CD14-positive monocyte (primary cell): ENCODE data around the gene CELF1. TPM values are rescaled to one million over a fixed set of nuclear protein-coding genes. Genes with fewer than 3 reads are reported as not detected.

ENCODE experiments used
- DNase-seq, 3 donors: peaks; one replicate each; pipeline ENCODE4 v3.0.0-alpha.2; 2011 to 2022
- H2AFZ ChIP-seq: 2 replicates; pipeline ENCODE4 v1.6.0; 2012; ENCODE audit warnings: mild to moderate bottlenecking, low read depth, low read length, inconsistent platforms; ENCODE audit not compliant: insufficient read depth, poor library complexity, severe bottlenecking
- H3K27ac ChIP-seq, 2 donors: 1 replicate in 1 of 2; 2 replicates in 1 of 2; pipeline ENCODE4 v1.5.1; 2012 to 2013; ENCODE audit warnings: low read length in 2 of 2, control low read depth in 1 of 2, inconsistent platforms in 1 of 2, low read depth in 1 of 2, mild to moderate bottlenecking in 1 of 2
- H3K27me3 ChIP-seq, 2 donors: one replicate each; pipeline versions ENCODE4 v1.6.0 to v1.6.1; 2011 to 2013; ENCODE audit warnings: low read length in 2 of 2; ENCODE audit not compliant: control insufficient read depth in 2 of 2, insufficient read depth in 2 of 2
- H3K36me3 ChIP-seq, 2 donors: replicated peaks in 1 of 2; 1 replicate in 1 of 2; 2 replicates in 1 of 2; pipeline versions ENCODE4 v1.5.1 to v1.6.1; 2012 to 2013; ENCODE audit warnings: low read length in 2 of 2, control low read depth in 1 of 2, inconsistent platforms in 1 of 2, mild to moderate bottlenecking in 1 of 2; ENCODE audit not compliant: insufficient read depth in 2 of 2, control insufficient read depth in 1 of 2
- H3K4me1 ChIP-seq, 2 donors: 1 replicate in 1 of 2; 2 replicates in 1 of 2; pipeline versions ENCODE4 v1.5.1 to v1.6.1; 2012 to 2013; ENCODE audit warnings: low read length in 2 of 2, control low read depth in 1 of 2, inconsistent platforms in 1 of 2, mild to moderate bottlenecking in 1 of 2, moderate library complexity in 1 of 2; ENCODE audit not compliant: insufficient read depth in 2 of 2, control insufficient read depth in 1 of 2
- H3K4me2 ChIP-seq: replicated peaks from 2 replicates; pipeline ENCODE3; 2012; ENCODE audit warnings: low read length, moderate library complexity, mild to moderate bottlenecking; ENCODE audit not compliant: poor library complexity, severe bottlenecking; ENCODE audit errors: extremely low read depth
- H3K4me3 ChIP-seq, 3 experiments: fragments of 200-600 bp in 1 of 3; sonication (generic) in 1 of 3; replicated peaks in 1 of 3; 1 replicate in 2 of 3; 2 replicates in 1 of 3; pipeline ENCODE4 v1.5.1; 2011 to 2013; ENCODE audit warnings: low read length in 3 of 3, mild to moderate bottlenecking in 3 of 3, control low read depth in 2 of 3, low read depth in 2 of 3, inconsistent platforms in 1 of 3, moderate library complexity in 1 of 3
- H3K79me2 ChIP-seq: 2 replicates; pipeline ENCODE4 v1.6.0; 2012; ENCODE audit warnings: mild to moderate bottlenecking, control low read depth, inconsistent platforms, low read length, moderate library complexity; ENCODE audit not compliant: insufficient read depth
- H3K9ac ChIP-seq: 2 replicates; pipeline ENCODE4 v1.6.0; 2017; ENCODE audit warnings: low read length, mild to moderate bottlenecking; ENCODE audit not compliant: insufficient read depth, poor library complexity, severe bottlenecking
- H3K9me3 ChIP-seq, 2 donors: replicated peaks in 1 of 2; 1 replicate in 1 of 2; 2 replicates in 1 of 2; pipeline versions ENCODE4 v1.5.1 to v1.6.1; 2012 to 2013; ENCODE audit warnings: low read length in 2 of 2, control low read depth in 1 of 2; ENCODE audit not compliant: control insufficient read depth in 1 of 2, insufficient read depth in 1 of 2
- H4K20me1 ChIP-seq: 2 replicates; pipeline ENCODE4 v1.6.0; 2012; ENCODE audit warnings: mild to moderate bottlenecking, low read length, control low read depth, moderate library complexity; ENCODE audit not compliant: insufficient read depth
- H3K27ac Mint-ChIP-seq, 7 donors: one replicate each; pipeline ENCODE4 v1.8.0; 2020; ENCODE audit warnings: mild to moderate bottlenecking in 7 of 7, mixed read lengths in 7 of 7, moderate library complexity in 6 of 7, inconsistent platforms in 2 of 7
- H3K27me3 Mint-ChIP-seq, 3 donors: one replicate each; pipeline ENCODE4 v1.8.0; 2021 to 2022; ENCODE audit warnings: low read depth in 3 of 3, mild to moderate bottlenecking in 3 of 3, mixed read lengths in 3 of 3, moderate library complexity in 3 of 3, inconsistent platforms in 1 of 3
- H3K36me3 Mint-ChIP-seq, 2 donors: one replicate each; pipeline ENCODE4 v1.8.0; 2020; ENCODE audit warnings: mixed read lengths in 2 of 2, inconsistent platforms in 1 of 2, mild to moderate bottlenecking in 1 of 2
- H3K4me1 Mint-ChIP-seq: one replicate; pipeline ENCODE4 v1.8.0; 2020; ENCODE audit warnings: mild to moderate bottlenecking, mixed read lengths
- H3K4me3 Mint-ChIP-seq, 2 donors: one replicate each; pipeline ENCODE4 v1.8.0; 2020; ENCODE audit warnings: mild to moderate bottlenecking in 2 of 2, mixed read lengths in 2 of 2, moderate library complexity in 1 of 2
- H3K9me3 Mint-ChIP-seq, 7 donors: one replicate each; pipeline ENCODE4 v1.8.0; 2020 to 2022; ENCODE audit warnings: mixed read lengths in 7 of 7, mild to moderate bottlenecking in 6 of 7, moderate library complexity in 6 of 7, inconsistent platforms in 2 of 7
- CTCF ChIP-seq: fragments of 200-600 bp; IDR thresholded peaks from one replicate; pipeline ENCODE4 v1.8.0; 2022; ENCODE audit warnings: antibody characterized with exemption, mild to moderate bottlenecking
- whole genome bisulfite sequencing: methylation state at CpG from one replicate; pipeline ENCODE4 v1.1.5; 2013; ENCODE audit warnings: missing lambda C conversion rate; ENCODE audit not compliant: insufficient coverage; 5-methylcytosine and 5-hydroxymethylcytosine counted together
- intact Hi-C, 2 donors: fragments of 100-400 bp; cut with micrococcal nuclease; formaldehyde crosslinking; loops; one replicate each; pipeline versions ENCODE4 v1.15.0 to v1.15.1; 2023
- polyA plus RNA-seq, 3 donors: library from polyadenylated mRNA; depleted of rRNA in 1 of 3; unstranded in 2 of 3; stranded (reverse) in 1 of 3; fragments of 300-500 nt in 2 of 3; fragments of >200 nt in 1 of 3; fragmentation: Illumina TruSeq in 2 of 3; gene quantifications; 1 replicate in 2 of 3; 2 replicates in 1 of 3; pipeline ENCODE4 v1.2.3, GENCODE V29; 2012 to 2021
- small RNA-seq: library from RNA; depleted of rRNA; stranded (forward); fragments of <200 nt; gene quantifications from one replicate; pipeline ENCODE3, GENCODE V24; 2012; ENCODE audit warnings: low read depth; ENCODE audit not compliant: insufficient read length

CELF1 gene
- polyA plus RNA-seq, 3 donors = 27.2 to 117 (median 39.9) TPM

DNA sequence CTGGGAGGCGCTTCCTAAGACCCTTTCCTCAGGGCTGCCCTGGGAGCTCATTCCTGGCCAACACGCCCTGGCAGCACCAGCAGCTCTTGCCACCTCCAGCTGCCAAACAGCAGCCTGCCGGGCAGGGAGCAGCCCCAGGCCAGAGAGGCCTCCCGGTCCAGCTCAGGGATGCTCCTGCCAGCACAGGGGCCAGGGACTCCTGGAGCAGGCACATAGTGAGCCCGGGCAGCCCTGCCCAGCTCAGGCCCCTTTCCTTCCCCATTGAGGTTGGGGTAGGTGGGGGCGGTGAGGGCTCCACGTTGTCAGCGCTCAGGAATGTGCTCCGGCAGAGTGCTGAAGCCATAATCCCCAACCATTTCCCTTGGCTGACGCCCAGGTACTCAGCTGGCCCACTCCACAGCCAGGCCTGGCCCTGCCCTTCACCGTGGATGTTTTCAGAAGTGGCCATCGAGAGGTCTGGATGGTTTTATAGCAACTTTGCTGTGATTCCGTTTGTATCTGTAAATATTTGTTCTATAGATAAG, 136.9 kb downstream of the CELF1 start:
- Mint-ChIP-seq H3K4me3 (no peak overlapping the region), H3K9me3 (peaks cover 0 to 5% (median 0%) of the 10 kb centered on the region in 7 donors), H3K27ac (no peak overlapping the region), H3K36me3 (peaks cover 50 to 66% of the 10 kb centered on the region in 2 donors), H3K27me3 (peaks cover 0 to 3% (median 3%) of the 10 kb centered on the region in 3 donors), H3K4me1 (peaks cover 7% of the 10 kb centered on the region)
- Histone ChIP-seq H3K4me3 (no peak overlapping the region), H3K4me1 (no peaks in the 10 kb centered on the region), H3K36me3 (peaks cover 46 to 65% of the 10 kb centered on the region in 2 donors), H3K27ac (no peak overlapping the region), H2AFZ (no peak overlapping the region), H3K4me2 (no peak overlapping the region), H3K27me3 (no peaks in the 10 kb centered on the region), H4K20me1 (peaks cover 8% of the 10 kb centered on the region), H3K9me3 (no peaks in the 10 kb centered on the region), H3K9ac (no peak overlapping the region), H3K79me2 (no peaks in the 10 kb centered on the region)
- no peak for TF ChIP-seq CTCF
- no peak for DNase-seq
- WGBS = 83% methylated on average over 3 of the region's 13 CpGs
- intact Hi-C loops = no loop called here

Small RNA genes lying within 50 kb of the gene (small RNA-seq; reads per million reads assigned to genes)
- gene RN7SL652P (not detected), gene RNU5E-10P (not detected)

Other genes with a start within 250 kb of the CELF1 start
- gene MYBPC3, start 200.4 kb downstream of the CELF1 start, polyA plus RNA-seq = 1 to 10 TPM in 1 of 3 donors, under 1 TPM in 1, not detected in 1; 0.03 to 7.8 TPM
- gene SPI1, start 174.6 kb downstream of the CELF1 start, polyA plus RNA-seq = 100 to 1,000 TPM; 156 to 914 (median 223) TPM
- 10 to 100 TPM in 1 of 3 donors, 1 to 10 TPM in 2; 4.8 to 27.4 (median 5.9) TPM for gene SLC39A13, start 144.5 kb downstream of the CELF1 start, polyA plus RNA-seq
- gene PSMC3, start 126.7 kb downstream of the CELF1 start, polyA plus RNA-seq = 10 to 100 TPM; 44.1 to 97.4 (median 89.5) TPM
- gene RAPSN, start 104.0 kb downstream of the CELF1 start, polyA plus RNA-seq = 1 to 10 TPM in 1 of 3 donors, not detected in 2; 1.2 TPM
- 10 to 100 TPM; 39.2 to 87.8 (median 83.3) TPM for gene PTPMT1, start 12.5 kb upstream of the CELF1 start, polyA plus RNA-seq
- 10 to 100 TPM in 2 of 3 donors, 1 to 10 TPM in 1; 2.8 to 16.9 (median 13.8) TPM for gene KBTBD4, start 25.8 kb upstream of the CELF1 start, polyA plus RNA-seq
- 100 to 1,000 TPM in 2 of 3 donors, 10 to 100 TPM in 1; 79.7 to 107 (median 104) TPM for gene NDUFS3, start 25.9 kb upstream of the CELF1 start, polyA plus RNA-seq
- under 1 TPM in 1 of 3 donors, not detected in 2; 0.13 TPM for gene FAM180B, start 33.5 kb upstream of the CELF1 start, polyA plus RNA-seq
- under 1 TPM in 1 of 3 donors, not detected in 2; 0.84 TPM for gene C1QTNF4, start 41.3 kb upstream of the CELF1 start, polyA plus RNA-seq
- 100 to 1,000 TPM in 1 of 3 donors, 10 to 100 TPM in 2; 31.7 to 116 (median 98.0) TPM for gene MTCH2, start 89.4 kb upstream of the CELF1 start, polyA plus RNA-seq
- under 1 TPM in 1 of 3 donors, not detected in 2; 0.93 TPM for gene AGBL2, start 162.2 kb upstream of the CELF1 start, polyA plus RNA-seq
- 100 to 1,000 TPM in 1 of 3 donors, 10 to 100 TPM in 2; 13.3 to 136 (median 17.0) TPM for gene FNBP4, start 214.2 kb upstream of the CELF1 start, polyA plus RNA-seq